ENCODE measurements around the gene DSCAM.

- TF ChIP-seq CTCF (IDR thresholded peaks at IDR 0.05) (no peak), POLR2A (IDR thresholded peaks at IDR 0.05) (no peak)
These were observed 13.8 kb downstream of the DSCAM start for GRCh38 chr21:40833184-40833583.
